CD1c-positive myeloid dendritic cell (primary cell): Measurements from ENCODE around the gene SLC2A6.
"Not testable (repeated sequence)": the region's sequence is repeated elsewhere in the genome, so short reads cannot be mapped to it uniquely, and the experiment has no call there.

Experiments used
- DNase-seq: peaks from one replicate; pipeline ENCODE4 v3.0.0-alpha.2; 2016; ENCODE audit errors: extremely low spot score

Gene SLC2A6

GRCh38 chr9:133463234-133463863 lies 15.6 kb downstream of the SLC2A6 start:
- DNase-seq = no peak

GRCh38 chr9:133461975-133462374 lies 16.9 kb downstream of the SLC2A6 start:
- DNase-seq = no peak

- DNase-seq = peak; percentile 30
Measured at GRCh38 chr9:133460405-133461175, 18.3 kb downstream of the SLC2A6 start.

GRCh38 chr9:133459476-133460404 lies 19.2 kb downstream of the SLC2A6 start, which contains the start of gene CACFD1:
TSS of gene CACFD1 (plus strand) at chr9:133459978. CDS start at chr9:133460067, 89 bp downstream.
- DNase-seq = peak; percentile 94

GRCh38 chr9:133458643-133459312 lies 20.1 kb downstream of the SLC2A6 start:
- peak; percentile 59 for DNase-seq

- DNase-seq = no peak
Measured at GRCh38 chr9:133457748-133458147, 21.2 kb downstream of the SLC2A6 start.

GRCh38 chr9:133457233-133457632 lies 21.7 kb downstream of the SLC2A6 start:
- no peak for DNase-seq

GRCh38 chr9:133456409-133456808 lies 22.5 kb downstream of the SLC2A6 start:
- DNase-seq = no peak

- no peak for DNase-seq
Measured at GRCh38 chr9:133455936-133456335, 23.0 kb downstream of the SLC2A6 start.

GRCh38 chr9:133454943-133455673 lies 23.8 kb downstream of the SLC2A6 start:
- DNase-seq = no peak

GRCh38 chr9:133454325-133454724 lies 24.6 kb downstream of the SLC2A6 start:
- no peak for DNase-seq

GRCh38 chr9:133453651-133454050 lies 25.2 kb downstream of the SLC2A6 start:
- no peak for DNase-seq

GRCh38 chr9:133452562-133452961 lies 26.3 kb downstream of the SLC2A6 start:
- DNase-seq = no peak

GRCh38 chr9:133451865-133452264 lies 27.0 kb downstream of the SLC2A6 start:
- DNase-seq = not testable (repeated sequence)

GRCh38 chr9:133449760-133450159 lies 29.1 kb downstream of the SLC2A6 start:
- DNase-seq = no peak

- DNase-seq = no peak
Measured at GRCh38 chr9:133448487-133448972, 30.4 kb downstream of the SLC2A6 start.

- DNase-seq = no peak
Measured at GRCh38 chr9:133445293-133445969, 33.5 kb downstream of the SLC2A6 start.

- no peak for DNase-seq
Measured at GRCh38 chr9:133443982-133444381, 34.9 kb downstream of the SLC2A6 start.

- DNase-seq = no peak
Measured at GRCh38 chr9:133443248-133443647, 35.7 kb downstream of the SLC2A6 start.

- no peak for DNase-seq
Measured at GRCh38 chr9:133441571-133441970, 37.3 kb downstream of the SLC2A6 start.
